H9 (cell line): Measurements from ENCODE around the gene CORO1C. TPM values are rescaled to one million over a fixed set of nuclear protein-coding genes. Genes with fewer than 3 reads are reported as not detected.
"Not testable (repeated sequence)": the region's sequence is repeated elsewhere in the genome, so short reads cannot be mapped to it uniquely, and the experiment has no call there.

ENCODE experiments used
- DNase-seq: peaks from one replicate; pipeline ENCODE4 v3.0.0-alpha.2; 2017
- H2AFZ ChIP-seq: one replicate; pipeline ENCODE4 v1.6.1; 2013; ENCODE audit warnings: mild to moderate bottlenecking, low read length, control low read depth, moderate library complexity
- H2AK5ac ChIP-seq: 2 replicates; pipeline ENCODE4 v1.6.1; 2013; ENCODE audit warnings: low read length, control low read depth, mixed read lengths; ENCODE audit not compliant: insufficient read length
- H2BK120ac ChIP-seq: one replicate; pipeline ENCODE4 v1.6.1; 2013; ENCODE audit warnings: low read depth, mild to moderate bottlenecking, low read length, control low read depth, inconsistent platforms; ENCODE audit not compliant: poor library complexity, severe bottlenecking
- H2BK12ac ChIP-seq: 2 replicates; pipeline ENCODE4 v1.6.1; 2013; ENCODE audit warnings: low read length, control low read depth, mixed read lengths, low read depth; ENCODE audit not compliant: insufficient read length
- H2BK15ac ChIP-seq: 2 replicates; pipeline ENCODE4 v1.6.1; 2013; ENCODE audit warnings: low read depth, low read length, control low read depth
- H2BK20ac ChIP-seq: one replicate; pipeline ENCODE4 v1.6.1; 2013; ENCODE audit warnings: low read depth, mild to moderate bottlenecking, low read length, control low read depth, inconsistent platforms; ENCODE audit not compliant: poor library complexity, severe bottlenecking
- H2BK5ac ChIP-seq: 2 replicates; pipeline ENCODE4 v1.6.1; 2013; ENCODE audit warnings: low read length, control low read depth, mixed read lengths; ENCODE audit not compliant: insufficient read length
- H3K14ac ChIP-seq: 2 replicates; pipeline ENCODE4 v1.6.1; 2013; ENCODE audit warnings: low read length, control low read depth; ENCODE audit not compliant: insufficient read depth
- H3K18ac ChIP-seq: 2 replicates; pipeline ENCODE4 v1.6.1; 2013; ENCODE audit warnings: low read depth, mild to moderate bottlenecking, mixed read lengths, low read length, control low read depth; ENCODE audit not compliant: insufficient read length
- H3K23ac ChIP-seq: 2 replicates; pipeline ENCODE4 v1.6.1; 2013; ENCODE audit warnings: low read length, control low read depth, mixed read lengths, low read depth; ENCODE audit not compliant: insufficient read length
- H3K23me2 ChIP-seq: 2 replicates; pipeline ENCODE4 v1.6.1; 2013; ENCODE audit warnings: low read depth, mild to moderate bottlenecking, mixed read lengths, low read length, control low read depth; ENCODE audit not compliant: insufficient read length, poor library complexity, severe bottlenecking
- H3K27ac ChIP-seq: 2 replicates; pipeline ENCODE4 v1.5.1; 2013; ENCODE audit warnings: low read length, control low read depth, mixed read lengths, low read depth; ENCODE audit not compliant: insufficient read length
- H3K27me3 ChIP-seq: 2 replicates; pipeline ENCODE4 v1.6.1; 2013; ENCODE audit warnings: low read length, control low read depth, inconsistent platforms; ENCODE audit not compliant: insufficient read depth
- H3K4ac ChIP-seq: 2 replicates; pipeline ENCODE4 v1.6.1; 2013; ENCODE audit warnings: low read depth, mild to moderate bottlenecking, control low read depth, inconsistent platforms, low read length, moderate library complexity
- H3K4me1 ChIP-seq: 2 replicates; pipeline ENCODE4 v1.6.1; 2013; ENCODE audit warnings: low read length, control low read depth, inconsistent platforms; ENCODE audit not compliant: insufficient read depth
- H3K4me2 ChIP-seq: 2 replicates; pipeline ENCODE4 v1.6.1; 2013; ENCODE audit warnings: low read length, control low read depth, mixed read lengths; ENCODE audit not compliant: insufficient read length, insufficient read depth
- H3K56ac ChIP-seq: 2 replicates; pipeline ENCODE4 v1.6.1; 2013; ENCODE audit warnings: low read depth, mild to moderate bottlenecking, mixed read lengths, low read length, control low read depth; ENCODE audit not compliant: insufficient read length
- H3K79me1 ChIP-seq: 2 replicates; pipeline ENCODE4 v1.6.1; 2013; ENCODE audit warnings: low read depth, mild to moderate bottlenecking, moderate library complexity, low read length, control low read depth, inconsistent platforms; ENCODE audit not compliant: insufficient read depth, poor library complexity, severe bottlenecking
- H3K79me2 ChIP-seq: 2 replicates; pipeline ENCODE4 v1.6.1; 2013; ENCODE audit warnings: low read length, control low read depth, inconsistent platforms; ENCODE audit not compliant: insufficient read depth
- H3K9ac ChIP-seq: 2 replicates; pipeline ENCODE4 v1.6.1; 2013; ENCODE audit warnings: low read length, control low read depth, mixed read lengths; ENCODE audit not compliant: insufficient read length; ENCODE audit errors: extremely low read depth
- H3K9me3 ChIP-seq: one replicate; pipeline ENCODE4 v1.6.1; 2013; ENCODE audit warnings: low read depth, low read length, inconsistent platforms; ENCODE audit not compliant: control insufficient read depth
- H3T11ph ChIP-seq: one replicate; pipeline ENCODE4 v1.6.1; 2013; ENCODE audit warnings: mild to moderate bottlenecking, low read length, control low read depth, inconsistent platforms
- H4K20me1 ChIP-seq: one replicate; pipeline ENCODE4 v1.6.1; 2013; ENCODE audit not compliant: control insufficient read depth, insufficient read length, insufficient read depth
- H4K5ac ChIP-seq: 2 replicates; pipeline ENCODE4 v1.6.1; 2013; ENCODE audit warnings: low read depth, mild to moderate bottlenecking, mixed read lengths, low read length, control low read depth; ENCODE audit not compliant: insufficient read length
- H4K8ac ChIP-seq: replicated peaks from 2 replicates; pipeline ENCODE4 v1.6.1; 2013; ENCODE audit warnings: low read length, control low read depth, mixed read lengths, low read depth; ENCODE audit not compliant: insufficient read length
- H4K91ac ChIP-seq: 2 replicates; pipeline ENCODE4 v1.6.1; 2013; ENCODE audit warnings: low read depth, mild to moderate bottlenecking, moderate library complexity, mixed read lengths, low read length, control low read depth; ENCODE audit not compliant: insufficient read length
- H3K27ac Mint-ChIP-seq, 3 experiments: 2 replicates in 2 of 3; 3 replicates in 1 of 3; pipeline ENCODE4 v1.8.0; 2020 to 2021; ENCODE audit warnings: mixed read lengths in 3 of 3, mild to moderate bottlenecking in 1 of 3, moderate library complexity in 1 of 3
- H3K27me3 Mint-ChIP-seq: 2 replicates; pipeline ENCODE4 v1.8.0; 2021; ENCODE audit warnings: low read depth, mild to moderate bottlenecking, moderate library complexity, mixed read lengths
- H3K36me3 Mint-ChIP-seq, 3 experiments: 2 replicates in 2 of 3; 3 replicates in 1 of 3; pipeline ENCODE4 v1.8.0; 2020 to 2021; ENCODE audit warnings: low read depth in 3 of 3, mixed read lengths in 3 of 3; ENCODE audit not compliant: insufficient read depth in 1 of 3
- H3K4me1 Mint-ChIP-seq, 2 experiments: 2 replicates each; pipeline ENCODE4 v1.8.0; 2020; ENCODE audit warnings: mixed read lengths in 2 of 2
- H3K4me3 Mint-ChIP-seq, 2 experiments: 2 replicates in 1 of 2; 3 replicates in 1 of 2; pipeline ENCODE4 v1.8.0; 2020 to 2021; ENCODE audit warnings: mild to moderate bottlenecking in 2 of 2, mixed read lengths in 2 of 2, moderate library complexity in 1 of 2
- H3K9me3 Mint-ChIP-seq, 2 experiments: 2 replicates in 1 of 2; 3 replicates in 1 of 2; pipeline ENCODE4 v1.8.0; 2020; ENCODE audit warnings: mild to moderate bottlenecking in 2 of 2, mixed read lengths in 2 of 2, moderate library complexity in 1 of 2
- WGBS: extraction: QIAGEN DNeasy Blood & Tissue Kit; methylation state at CpG from one replicate; pipeline ENCODE4 v1.1.7; 2013; ENCODE audit warnings: missing lambda C conversion rate, low lambda C conversion rate, mixed read lengths; ENCODE audit not compliant: insufficient read length; ENCODE audit errors: extremely low coverage; 5-methylcytosine and 5-hydroxymethylcytosine counted together
- total RNA-seq: library from RNA; stranded (reverse); gene quantifications from 2 replicates; pipeline ENCODE4 v1.2.1, GENCODE V29; 2021
- TF ChIP-seq, protein P1 (sequence below): fragments of 200-600 bp; sonication (generic); conservative IDR thresholded peaks from 3 replicates; pipeline ENCODE4 v1.8.0; 2021; ENCODE audit warnings: antibody characterized with exemption, mild to moderate bottlenecking

CORO1C gene
- total RNA-seq, 1 experiment from 2014 or later, result 154 TPM

DNA sequence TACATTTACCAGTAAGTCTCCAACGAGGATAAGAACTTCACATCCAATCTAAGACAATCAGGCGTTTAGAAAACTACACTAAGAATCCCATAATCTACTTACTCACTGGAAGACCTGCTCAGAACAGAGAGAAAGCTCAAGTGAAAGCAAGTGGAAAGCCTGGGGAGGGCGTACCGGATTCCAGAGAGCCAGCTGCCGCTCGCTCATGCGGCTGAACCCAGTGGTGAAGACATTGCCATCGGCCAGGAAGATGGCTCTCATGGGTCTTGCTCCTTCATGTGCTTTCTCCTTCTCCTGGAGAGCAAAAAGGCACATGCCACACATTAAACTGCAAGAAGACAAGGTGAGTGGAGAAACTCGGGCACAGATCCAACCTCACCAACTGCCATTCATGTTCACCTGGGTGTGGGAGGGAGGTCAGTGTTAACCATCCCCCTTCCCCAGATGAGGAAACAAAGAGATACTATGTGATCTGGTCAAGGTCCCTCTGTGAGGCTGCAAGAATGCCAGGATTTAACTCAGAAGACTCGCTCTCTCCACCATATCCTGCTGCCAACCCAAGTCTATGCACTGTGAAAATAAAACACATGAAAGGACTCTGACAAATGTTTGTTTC is 74.1 kb downstream of the CORO1C start:
- Mint-ChIP-seq H3K27me3 (no peaks in the 10 kb centered on the region), H3K27ac (peak overlapping the region in 1 of 3 experiments; percentile 10; a peak in 1 of 7 replicates), H3K4me1 (peaks cover 22 to 31% of the 10 kb centered on the region in 2 experiments), H3K4me3 (no peak overlapping the region), H3K36me3 (peaks cover 29 to 63% (median 41%) of the 10 kb centered on the region in 3 experiments), H3K9me3 (peaks cover 4 to 10% of the 10 kb centered on the region in 2 experiments; a peak in 3 of 5 replicates)
- H3K4ac ChIP-seq, result no peak overlapping the region
- no peaks in the 10 kb centered on the region for H3K23me2 ChIP-seq
- no peak overlapping the region for H2BK120ac ChIP-seq
- no peak overlapping the region for H2BK5ac ChIP-seq
- H4K20me1 ChIP-seq, result no peaks in the 10 kb centered on the region
- no peak overlapping the region for H2BK20ac ChIP-seq
- no peak overlapping the region for H2AK5ac ChIP-seq
- no peak overlapping the region for H2AFZ ChIP-seq
- no peak overlapping the region for H4K8ac ChIP-seq
- H3K79me1 ChIP-seq, result no peaks in the 10 kb centered on the region
- peaks cover 10% of the 10 kb centered on the region; the same call in 1 of the 2 replicates for H3K4me1 ChIP-seq
- H4K91ac ChIP-seq, result no peak overlapping the region
- H2BK12ac ChIP-seq, result no peak overlapping the region
- H3K27ac ChIP-seq, result no peak overlapping the region
- H2BK15ac ChIP-seq, result no peak overlapping the region
- H3K14ac ChIP-seq, result no peak overlapping the region
- no peaks in the 10 kb centered on the region for H3K9me3 ChIP-seq
- WGBS, result no CpG with 5 or more reads among the region's 10 CpGs
- no peak overlapping the region for H3K56ac ChIP-seq
- H3K4me2 ChIP-seq, result no peak overlapping the region
- H3K79me2 ChIP-seq, result no peaks in the 10 kb centered on the region
- no peaks in the 10 kb centered on the region for H3K27me3 ChIP-seq
- no peak overlapping the region for H4K5ac ChIP-seq
- TF ChIP-seq, protein P1, sequence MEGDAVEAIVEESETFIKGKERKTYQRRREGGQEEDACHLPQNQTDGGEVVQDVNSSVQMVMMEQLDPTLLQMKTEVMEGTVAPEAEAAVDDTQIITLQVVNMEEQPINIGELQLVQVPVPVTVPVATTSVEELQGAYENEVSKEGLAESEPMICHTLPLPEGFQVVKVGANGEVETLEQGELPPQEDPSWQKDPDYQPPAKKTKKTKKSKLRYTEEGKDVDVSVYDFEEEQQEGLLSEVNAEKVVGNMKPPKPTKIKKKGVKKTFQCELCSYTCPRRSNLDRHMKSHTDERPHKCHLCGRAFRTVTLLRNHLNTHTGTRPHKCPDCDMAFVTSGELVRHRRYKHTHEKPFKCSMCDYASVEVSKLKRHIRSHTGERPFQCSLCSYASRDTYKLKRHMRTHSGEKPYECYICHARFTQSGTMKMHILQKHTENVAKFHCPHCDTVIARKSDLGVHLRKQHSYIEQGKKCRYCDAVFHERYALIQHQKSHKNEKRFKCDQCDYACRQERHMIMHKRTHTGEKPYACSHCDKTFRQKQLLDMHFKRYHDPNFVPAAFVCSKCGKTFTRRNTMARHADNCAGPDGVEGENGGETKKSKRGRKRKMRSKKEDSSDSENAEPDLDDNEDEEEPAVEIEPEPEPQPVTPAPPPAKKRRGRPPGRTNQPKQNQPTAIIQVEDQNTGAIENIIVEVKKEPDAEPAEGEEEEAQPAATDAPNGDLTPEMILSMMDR, result no peak
- no peak overlapping the region for H3K18ac ChIP-seq
- H3K9ac ChIP-seq, result no peak overlapping the region
- no peak overlapping the region for H3K23ac ChIP-seq
- DNase-seq, result no peak
- H3T11ph ChIP-seq, result no peak overlapping the region

GRCh38 chr12:108656247-108656646 is 75.1 kb downstream of the CORO1C start:
- not testable (repeated sequence) for H2BK5ac ChIP-seq, H3K4me3 Mint-ChIP-seq, H4K20me1 ChIP-seq, H3K4ac ChIP-seq, H3K9me3 ChIP-seq, H3K9ac ChIP-seq, H4K5ac ChIP-seq, H3K9me3 Mint-ChIP-seq, H2AK5ac ChIP-seq, H4K91ac ChIP-seq, H3K27ac ChIP-seq, DNase-seq, H3K27me3 ChIP-seq, H2BK20ac ChIP-seq, H3K27ac Mint-ChIP-seq, H2BK15ac ChIP-seq, H3K56ac ChIP-seq, H3K79me2 ChIP-seq, H3T11ph ChIP-seq, H3K27me3 Mint-ChIP-seq, H3K14ac ChIP-seq, H3K18ac ChIP-seq, H3K23ac ChIP-seq, H3K4me2 ChIP-seq, H4K8ac ChIP-seq, H2BK12ac ChIP-seq, H2AFZ ChIP-seq, H3K79me1 ChIP-seq, H3K23me2 ChIP-seq, H2BK120ac ChIP-seq
- peaks cover 24 to 33% of the 10 kb centered on the region in 2 experiments for H3K4me1 Mint-ChIP-seq
- H3K36me3 Mint-ChIP-seq, result peaks cover 32 to 65% (median 40%) of the 10 kb centered on the region in 3 experiments
- no CpG with 5 or more reads among the region's 24 CpGs for WGBS
- H3K4me1 ChIP-seq, result peaks cover 10% of the 10 kb centered on the region; the same call in 1 of the 2 replicates
